Ascending aorta (tissue), 2 donors: ENCODE measurements around the gene KCTD11. TPM values are rescaled to one million over a fixed set of nuclear protein-coding genes. Genes with fewer than 3 reads are reported as not detected.

Source experiments
- DNase-seq, 2 donors: peaks; one replicate each; pipeline ENCODE4 v3.0.0-alpha.2; 2019; ENCODE audit warnings: low spot score in 2 of 2
- H3K27ac ChIP-seq, 2 donors: fragments of 200-600 bp; sonication (generic); one replicate each; pipeline ENCODE4 v1.5.1; 2016 to 2017; ENCODE audit warnings: mild to moderate bottlenecking in 1 of 2
- H3K27me3 ChIP-seq: fragments of 200-600 bp; sonication (generic); one replicate; pipeline ENCODE4 v1.5.1; 2017
- H3K36me3 ChIP-seq, 2 donors: fragments of 200-600 bp; sonication (generic); one replicate each; pipeline ENCODE4 v1.5.1; 2016
- H3K4me1 ChIP-seq, 2 donors: fragments of 200-600 bp; sonication (generic); one replicate each; pipeline ENCODE4 v1.5.1; 2016 to 2017; ENCODE audit warnings: mild to moderate bottlenecking in 1 of 2
- H3K4me3 ChIP-seq, 2 donors: fragments of 200-600 bp; sonication (generic); one replicate each; pipeline ENCODE4 v1.5.1; 2016 to 2017; ENCODE audit warnings: mild to moderate bottlenecking in 1 of 2
- H3K9me3 ChIP-seq, 2 donors: fragments of 200-600 bp; sonication (generic); one replicate each; pipeline ENCODE4 v1.5.1; 2016
- CTCF ChIP-seq, 3 experiments: fragments of 200-600 bp in 2 of 3; fragments of 450-650 bp in 1 of 3; sonication (generic) in 2 of 3; IDR thresholded peaks; one replicate each; pipeline ENCODE4 v1.5.1; 2016 to 2019; ENCODE audit warnings: antibody characterized with exemption in 3 of 3, mild to moderate bottlenecking in 1 of 3, moderate library complexity in 1 of 3
- intact Hi-C: fragments of 100-400 bp; cut with DNase I; formaldehyde crosslinking; loops from one replicate; pipeline ENCODE4 v1.15.1; 2023
- total RNA-seq: library from RNA; depleted of rRNA; stranded (reverse); fragments of >200 nt; gene quantifications from one replicate; pipeline ENCODE4 v1.1.0, GENCODE V29; 2016

The KCTD11 gene
- total RNA-seq, 1 donor from 2014 or later = 14.6 TPM

GRCh38 chr17:7318121-7318860 lies 33.7 kb upstream of the KCTD11 start:
- H3K36me3 ChIP-seq = peaks cover 60 to 63% of the 10 kb centered on the region in 2 donors
- peaks cover 10 to 18% of the 10 kb centered on the region in 2 donors for H3K4me1 ChIP-seq
- H3K9me3 ChIP-seq = no peaks in the 10 kb centered on the region
- no peak overlapping the region for H3K27ac ChIP-seq
- intact Hi-C loops = no loop called here
- no peaks in the 10 kb centered on the region for H3K27me3 ChIP-seq
- TF ChIP-seq CTCF (IDR thresholded peaks at IDR 0.05) = no peak
- no peak for DNase-seq
- H3K4me3 ChIP-seq = no peak overlapping the region

- H3K27ac ChIP-seq = no peak overlapping the region
- H3K27me3 ChIP-seq = no peaks in the 10 kb centered on the region
- no peaks in the 10 kb centered on the region for H3K9me3 ChIP-seq
- peaks cover 68 to 79% of the 10 kb centered on the region in 2 donors for H3K36me3 ChIP-seq
- TF ChIP-seq CTCF (IDR thresholded peaks at IDR 0.05) = no peak
- H3K4me3 ChIP-seq = no peak overlapping the region
- intact Hi-C loops = no loop called here
- DNase-seq = no peak
- no peaks in the 10 kb centered on the region for H3K4me1 ChIP-seq
These were observed 30.5 kb upstream of the KCTD11 start for GRCh38 chr17:7321466-7321865.

GRCh38 chr17:7322520-7323194 lies 29.3 kb upstream of the KCTD11 start:
- no peak overlapping the region for H3K27ac ChIP-seq
- H3K4me3 ChIP-seq = no peak overlapping the region
- DNase-seq = no peak
- no peak for TF ChIP-seq CTCF (IDR thresholded peaks at IDR 0.05)
- no peaks in the 10 kb centered on the region for H3K4me1 ChIP-seq
- H3K27me3 ChIP-seq = no peaks in the 10 kb centered on the region
- H3K36me3 ChIP-seq = peaks cover 61 to 72% of the 10 kb centered on the region in 2 donors
- no peaks in the 10 kb centered on the region for H3K9me3 ChIP-seq
- intact Hi-C loops = no loop called here

GRCh38 chr17:7323731-7324437 lies 28.1 kb upstream of the KCTD11 start:
- Histone ChIP-seq H3K36me3 (peaks cover 50 to 60% of the 10 kb centered on the region in 2 donors), H3K9me3 (no peaks in the 10 kb centered on the region), H3K27me3 (no peaks in the 10 kb centered on the region), H3K4me3 (no peak overlapping the region), H3K4me1 (peaks cover 0 to 10% of the 10 kb centered on the region in 2 donors), H3K27ac (no peak overlapping the region)
- peak; percentile 66 to 76 (median 71) for TF ChIP-seq CTCF (IDR thresholded peaks at IDR 0.05)
- DNase-seq = peak in 1 of 2 donors; percentile 73
- intact Hi-C loops = no loop called here

- no peak for DNase-seq
- intact Hi-C loops = no loop called here
- no peaks in the 10 kb centered on the region for H3K27me3 ChIP-seq
- TF ChIP-seq CTCF (IDR thresholded peaks at IDR 0.05) = no peak
- H3K9me3 ChIP-seq = no peaks in the 10 kb centered on the region
- H3K36me3 ChIP-seq = peaks cover 47 to 58% of the 10 kb centered on the region in 2 donors
- peaks cover 0 to 10% of the 10 kb centered on the region in 2 donors for H3K4me1 ChIP-seq
- no peak overlapping the region for H3K27ac ChIP-seq
- H3K4me3 ChIP-seq = no peak overlapping the region
These were observed 27.6 kb upstream of the KCTD11 start for GRCh38 chr17:7324438-7324779.
